K562 (cell line): ENCODE measurements around the gene CAMK1D.

Experiments
- ATF3 ChIP-seq, 2 experiments: fragments of 450-650 bp in 1 of 2; sonication (generic) in 1 of 2; formaldehyde crosslinking in 1 of 2; IDR thresholded peaks in 1 of 2; conservative IDR thresholded peaks in 1 of 2; 2 replicates each; pipeline versions ENCODE4 v1.6.1 to v1.8.1; 2016 to 2023; ENCODE audit warnings: mild to moderate bottlenecking in 2 of 2, moderate library complexity in 2 of 2, inconsistent platforms in 1 of 2, missing genetic modification reagents in 1 of 2
- CTCF ChIP-seq, 3 experiments: IDR thresholded peaks in 2 of 3; conservative IDR thresholded peaks in 1 of 3; 2 replicates each; pipeline ENCODE4 v1.5.1; 2011 to 2012; ENCODE audit warnings: low read length in 3 of 3, mild to moderate bottlenecking in 3 of 3, control low read depth in 2 of 3, improper control_type of control experiment in 1 of 3, inconsistent platforms in 1 of 3, low read depth in 1 of 3, mixed read lengths in 1 of 3, moderate library complexity in 1 of 3; ENCODE audit not compliant: insufficient read depth in 2 of 3
- EP300 ChIP-seq: IDR thresholded peaks from 2 replicates; pipeline ENCODE4 v1.6.1; 2012; ENCODE audit warnings: low read length, improper control_type of control experiment
- NR3C1 ChIP-seq: sonication (generic); formaldehyde crosslinking; IDR thresholded peaks from 2 replicates; pipeline ENCODE4 v1.8.1; 2022; ENCODE audit warnings: missing genetic modification reagents
- SIN3A ChIP-seq, 2 experiments: fragments of 150-350 bp in 1 of 2; IDR thresholded peaks; 2 replicates each; pipeline ENCODE4 v1.6.1; 2011 to 2016; ENCODE audit warnings: borderline replicate concordance in 2 of 2, low read depth in 2 of 2, low read length in 2 of 2, mild to moderate bottlenecking in 2 of 2, moderate library complexity in 2 of 2; ENCODE audit not compliant: control insufficient read depth in 1 of 2
- TCF7L2 ChIP-seq: fragments of 150-350 bp; IDR thresholded peaks from 2 replicates; pipeline ENCODE4 v1.6.1; 2016; ENCODE audit warnings: low read depth, mild to moderate bottlenecking, low read length, moderate library complexity
- TGIF2 ChIP-seq: sonication (generic); formaldehyde crosslinking; IDR thresholded peaks from 2 replicates; pipeline ENCODE4 v1.8.1; 2022; ENCODE audit warnings: mild to moderate bottlenecking, missing genetic modification reagents, moderate library complexity
- U2AF1 ChIP-seq: fragments of 200-400 bp; formaldehyde crosslinking; optimal IDR thresholded peaks from 2 replicates; pipeline ENCODE3; 2017; ENCODE audit warnings: mild to moderate bottlenecking, low read depth, low read length, moderate library complexity
- ZNF696 ChIP-seq: fragments of 250-450 bp; sonication (Bioruptor Pico); conservative IDR thresholded peaks from 2 replicates; pipeline ENCODE4 v1.4.0; 2020; ENCODE audit warnings: mild to moderate bottlenecking, moderate library complexity
- TF ChIP-seq, protein P1 (sequence below): sonication (generic); formaldehyde crosslinking; IDR thresholded peaks from 2 replicates; pipeline ENCODE4 v1.8.1; 2022; ENCODE audit warnings: missing genetic modification reagents

DNA sequence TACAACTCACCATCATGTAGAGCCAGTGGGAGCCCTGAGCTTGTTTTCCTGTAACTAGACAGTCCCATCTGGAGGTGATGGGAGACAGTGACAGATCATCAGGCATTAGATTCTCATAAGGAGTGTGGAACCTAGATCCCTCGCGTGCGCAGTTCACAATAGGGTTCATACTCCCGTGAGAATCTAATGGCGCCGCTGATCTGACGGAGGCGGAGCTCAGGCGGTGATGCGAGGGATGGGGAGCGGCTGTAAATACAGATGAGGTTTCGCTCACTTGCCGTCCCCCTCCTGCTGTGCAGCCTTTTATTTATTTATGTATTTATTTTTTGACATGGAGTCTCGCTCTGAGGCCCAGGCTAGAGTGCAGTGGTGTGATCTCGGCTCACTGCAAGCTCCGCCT is 139.3 kb downstream of the CAMK1D start:
- TF ChIP-seq CTCF (IDR thresholded peaks at IDR 0.05 in 2 of 3, conservative IDR thresholded peaks at IDR 0.05 in 1 of 3; ENCODE audit: insufficient read depth in 2 of 3, low read depth in 1 of 3, low read length in 3 of 3) (no peak), TCF7L2 (no peak), ZNF696 (CRISPR knock-in tag) (no peak), ATF3 (IDR thresholded peaks at IDR 0.05) (no peak), ATF3 (CRISPR knock-in tag; conservative IDR thresholded peaks at IDR 0.05) (no peak), EP300 (no peak), SIN3A (IDR thresholded peaks at IDR 0.05; ENCODE audit: borderline replicate concordance in 2 of 2, control insufficient read depth in 1 of 2, low read depth in 2 of 2, low read length in 2 of 2) (no peak), TGIF2 (CRISPR knock-in tag) (no peak), NR3C1 (no peak), U2AF1 (no peak)
- TF ChIP-seq, protein P1, sequence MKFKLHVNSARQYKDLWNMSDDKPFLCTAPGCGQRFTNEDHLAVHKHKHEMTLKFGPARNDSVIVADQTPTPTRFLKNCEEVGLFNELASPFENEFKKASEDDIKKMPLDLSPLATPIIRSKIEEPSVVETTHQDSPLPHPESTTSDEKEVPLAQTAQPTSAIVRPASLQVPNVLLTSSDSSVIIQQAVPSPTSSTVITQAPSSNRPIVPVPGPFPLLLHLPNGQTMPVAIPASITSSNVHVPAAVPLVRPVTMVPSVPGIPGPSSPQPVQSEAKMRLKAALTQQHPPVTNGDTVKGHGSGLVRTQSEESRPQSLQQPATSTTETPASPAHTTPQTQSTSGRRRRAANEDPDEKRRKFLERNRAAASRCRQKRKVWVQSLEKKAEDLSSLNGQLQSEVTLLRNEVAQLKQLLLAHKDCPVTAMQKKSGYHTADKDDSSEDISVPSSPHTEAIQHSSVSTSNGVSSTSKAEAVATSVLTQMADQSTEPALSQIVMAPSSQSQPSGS (CRISPR knock-in tag) = no peak
